Stomach (tissue), 9 donors: ENCODE measurements around the gene CCR3. TPM values are rescaled to one million over a fixed set of nuclear protein-coding genes. Genes with fewer than 3 reads are reported as not detected.

Experiments used
- DNase-seq, 2 donors: peaks; one replicate each; pipeline versions ENCODE4 v3.0.0 to v3.0.0-alpha.2; 2013 to 2019
- H3K27ac ChIP-seq, 5 donors: fragments of 200-600 bp in 4 of 5; sonication (generic) in 4 of 5; one replicate each; pipeline ENCODE4 v1.5.1; 2013 to 2019; ENCODE audit warnings: mild to moderate bottlenecking in 1 of 5, moderate library complexity in 1 of 5
- H3K27me3 ChIP-seq, 3 donors: fragments of 200-600 bp; sonication (generic); one replicate each; pipeline ENCODE4 v1.5.1; 2017 to 2019; ENCODE audit warnings: mixed run types in 1 of 3
- H3K36me3 ChIP-seq, 4 donors: fragments of 200-600 bp; sonication (generic); 1 replicate in 3 of 4; 2 replicates in 1 of 4; pipeline ENCODE4 v1.5.1; 2016 to 2019
- H3K4me1 ChIP-seq, 4 donors: fragments of 200-600 bp; sonication (generic); one replicate each; pipeline ENCODE4 v1.5.1; 2016 to 2019
- H3K4me3 ChIP-seq, 4 donors: fragments of 200-600 bp; sonication (generic) in 3 of 4; one replicate each; pipeline ENCODE4 v1.5.1; 2016 to 2019; ENCODE audit warnings: mild to moderate bottlenecking in 1 of 4
- H3K9me3 ChIP-seq, 4 donors: fragments of 200-600 bp; sonication (generic); one replicate each; pipeline ENCODE4 v1.5.1; 2016 to 2019
- EP300 ChIP-seq: sonication (generic); formaldehyde crosslinking; IDR thresholded peaks from one replicate; pipeline ENCODE4 v1.6.1; 2017; ENCODE audit warnings: antibody characterized with exemption
- POLR2A ChIP-seq, 4 donors: fragments of 450-650 bp; IDR thresholded peaks; one replicate each; pipeline ENCODE4 v1.6.1; 2016; ENCODE audit warnings: antibody characterized with exemption in 4 of 4, control low read depth in 2 of 4, mild to moderate bottlenecking in 1 of 4, moderate library complexity in 1 of 4
- POLR2AphosphoS5 ChIP-seq, 3 donors: sonication (generic); formaldehyde crosslinking; IDR thresholded peaks; one replicate each; pipeline ENCODE4 v1.6.1; 2016; ENCODE audit warnings: antibody characterized with exemption in 3 of 3
- WGBS, 5 donors: extraction: QIAGEN DNeasy Blood & Tissue Kit in 3 of 5; methylation state at CpG; one replicate each; pipeline versions ENCODE4 v1.1.5 to v1.1.7; 2013 to 2018; 5-methylcytosine and 5-hydroxymethylcytosine counted together
- intact Hi-C: fragments of 100-400 bp; cut with DNase I; formaldehyde crosslinking; loops from one replicate; pipeline ENCODE4 v1.15.1; 2023; ENCODE audit warnings: low total_unique reads
- polyA plus RNA-seq, 3 donors: library from polyadenylated mRNA; stranded (reverse); fragments of 200-250 nt; gene quantifications; one replicate each; pipeline ENCODE4 v1.2.3, GENCODE V29; 2013
- total RNA-seq, 5 donors: library from RNA; depleted of rRNA; stranded (reverse); fragments of >200 nt; gene quantifications; one replicate each; pipeline versions ENCODE4 v1.1.0 to v1.2.3, GENCODE V29; 2014 to 2016
- TF ChIP-seq, protein P1 (sequence below), 7 experiments: fragments of 450-650 bp in 4 of 7; fragments of 200-600 bp in 3 of 7; sonication (generic) in 3 of 7; IDR thresholded peaks; one replicate each; pipeline ENCODE4 v1.5.1; 2016 to 2019; ENCODE audit warnings: antibody characterized with exemption in 7 of 7, control low read depth in 2 of 7, mild to moderate bottlenecking in 1 of 7
- donor health status: healthy with polysubstance abuse.
- donor health status: Bipolar disorder and iron deficiency.
- donor health status: healthy.

Gene CCR3
- total and polyA plus RNA-seq, 8 donors = 0.05 to 8.9 (median 7.1) TPM; not detected in 5

DNA sequence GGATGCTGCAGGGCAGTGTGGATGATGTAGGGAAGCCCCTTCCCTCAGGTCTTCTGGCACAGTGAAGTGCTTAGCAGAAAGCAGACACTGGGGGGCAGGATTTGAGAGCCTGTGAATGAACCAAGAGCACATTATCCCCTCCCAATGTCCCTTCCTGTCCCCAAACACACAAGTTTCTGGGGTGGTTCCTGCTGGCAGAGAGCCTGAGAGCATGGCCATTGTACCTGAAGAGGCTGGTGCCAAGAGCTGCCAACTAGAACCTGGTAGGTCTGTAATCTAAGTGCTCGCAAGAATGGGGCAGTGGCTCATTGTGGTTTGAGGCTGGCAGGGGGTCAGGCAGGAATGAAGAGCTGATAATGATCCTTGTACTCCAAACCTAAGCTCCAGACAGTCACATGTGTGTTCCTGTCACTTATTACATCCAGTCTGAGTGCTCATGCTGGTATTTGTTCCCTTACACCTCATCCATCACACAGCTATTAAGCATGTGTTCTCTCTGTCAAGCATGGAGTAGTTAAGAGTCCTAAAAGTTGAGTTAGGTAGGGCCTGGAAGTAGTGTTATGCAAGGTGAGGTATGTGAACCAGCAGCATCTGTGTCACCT lies 27.4 kb upstream of the CCR3 start:
- WGBS, 5 donors = 13 to 61% (median 33%) methylated on average over 1 of the region's 1 CpG
- Histone ChIP-seq H3K4me3 (no peak overlapping the region), H3K9me3 (no peaks in the 10 kb centered on the region), H3K27ac (peak overlapping the region in 1 of 5 donors; percentile 59), H3K27me3 (no peaks in the 10 kb centered on the region), H3K4me1 (peaks cover 6 to 33% (median 16%) of the 10 kb centered on the region in 4 donors), H3K36me3 (no peaks in the 10 kb centered on the region)
- DNase-seq = peak; percentile 29 to 44
- intact Hi-C loops = no loop called here
- TF ChIP-seq POLR2A (IDR thresholded peaks at IDR 0.05) = no peak
- TF ChIP-seq, protein P1, sequence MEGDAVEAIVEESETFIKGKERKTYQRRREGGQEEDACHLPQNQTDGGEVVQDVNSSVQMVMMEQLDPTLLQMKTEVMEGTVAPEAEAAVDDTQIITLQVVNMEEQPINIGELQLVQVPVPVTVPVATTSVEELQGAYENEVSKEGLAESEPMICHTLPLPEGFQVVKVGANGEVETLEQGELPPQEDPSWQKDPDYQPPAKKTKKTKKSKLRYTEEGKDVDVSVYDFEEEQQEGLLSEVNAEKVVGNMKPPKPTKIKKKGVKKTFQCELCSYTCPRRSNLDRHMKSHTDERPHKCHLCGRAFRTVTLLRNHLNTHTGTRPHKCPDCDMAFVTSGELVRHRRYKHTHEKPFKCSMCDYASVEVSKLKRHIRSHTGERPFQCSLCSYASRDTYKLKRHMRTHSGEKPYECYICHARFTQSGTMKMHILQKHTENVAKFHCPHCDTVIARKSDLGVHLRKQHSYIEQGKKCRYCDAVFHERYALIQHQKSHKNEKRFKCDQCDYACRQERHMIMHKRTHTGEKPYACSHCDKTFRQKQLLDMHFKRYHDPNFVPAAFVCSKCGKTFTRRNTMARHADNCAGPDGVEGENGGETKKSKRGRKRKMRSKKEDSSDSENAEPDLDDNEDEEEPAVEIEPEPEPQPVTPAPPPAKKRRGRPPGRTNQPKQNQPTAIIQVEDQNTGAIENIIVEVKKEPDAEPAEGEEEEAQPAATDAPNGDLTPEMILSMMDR (IDR thresholded peaks at IDR 0.05) = peak in 1 of 7 experiments; percentile 22
- peak in 1 of 3 donors; percentile 19 for TF ChIP-seq POLR2AphosphoS5 (IDR thresholded peaks at IDR 0.05)
- no peak for TF ChIP-seq EP300

DNA sequence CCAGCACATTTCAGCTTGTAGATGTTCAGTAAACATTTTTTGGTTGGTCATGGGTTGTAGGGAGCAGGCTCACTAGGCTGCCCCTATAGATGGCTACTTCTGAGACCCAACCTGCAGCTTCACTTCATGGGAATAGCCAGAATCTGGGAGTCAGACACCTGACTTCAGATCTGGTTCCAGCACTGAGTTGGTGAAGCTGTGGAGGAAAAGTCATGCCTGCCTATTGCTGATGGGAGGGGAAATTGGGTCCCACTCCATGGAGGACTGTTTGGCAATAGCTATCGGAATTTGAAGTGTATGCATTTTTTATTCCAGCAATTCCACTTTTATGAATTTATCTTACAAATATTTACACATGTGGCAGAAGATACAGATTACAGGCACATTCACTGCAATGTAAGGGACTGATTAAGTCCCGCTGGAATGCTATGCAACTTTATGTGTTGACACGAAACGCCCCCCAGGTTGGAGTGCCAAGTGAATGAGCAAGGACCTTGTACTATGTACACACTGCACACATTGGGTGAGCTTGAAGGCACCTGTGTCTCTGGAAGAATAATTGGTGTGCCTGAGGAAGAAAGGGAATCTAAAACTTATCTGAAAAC lies 26.3 kb upstream of the CCR3 start:
- H3K27ac ChIP-seq = peak overlapping the region in 1 of 5 donors; percentile 59
- TF ChIP-seq, protein P1 (IDR thresholded peaks at IDR 0.05) = no peak
- TF ChIP-seq EP300 (no peak), POLR2AphosphoS5 (IDR thresholded peaks at IDR 0.05) (peak in 1 of 3 donors; percentile 50), POLR2A (IDR thresholded peaks at IDR 0.05) (no peak)
- H3K36me3 ChIP-seq = no peaks in the 10 kb centered on the region
- 27 to 57% (median 35%) methylated on average over 4 of the region's 4 CpGs for WGBS, 5 donors
- no peak overlapping the region for H3K4me3 ChIP-seq
- H3K27me3 ChIP-seq = no peaks in the 10 kb centered on the region
- no peaks in the 10 kb centered on the region for H3K9me3 ChIP-seq
- DNase-seq = peak in 1 of 2 donors; percentile 29
- intact Hi-C loops = no loop called here
- H3K4me1 ChIP-seq = peaks cover 6 to 27% (median 16%) of the 10 kb centered on the region in 4 donors

DNA sequence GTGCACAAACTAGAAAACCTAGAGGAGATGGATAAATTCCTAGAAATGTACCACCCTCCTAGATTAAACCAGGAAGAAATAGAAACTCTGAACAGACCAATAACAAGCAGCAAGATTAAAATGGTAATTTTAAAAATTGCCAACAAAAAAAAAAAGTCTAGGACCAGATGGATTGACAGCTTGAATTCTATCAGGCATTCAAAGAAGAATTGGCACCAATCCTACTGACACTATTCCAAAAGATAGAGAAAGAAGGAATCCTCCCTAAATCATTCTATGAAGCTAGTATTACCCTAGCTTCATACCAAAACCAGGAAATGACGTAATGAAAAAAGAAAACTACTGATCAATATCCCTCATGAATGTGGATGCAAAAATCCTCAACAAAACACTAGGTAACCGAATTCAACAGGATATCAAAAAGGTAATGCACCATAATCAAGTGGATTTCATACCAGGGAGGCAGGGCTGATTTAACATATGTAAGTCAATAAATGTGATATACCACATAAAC lies 24.0 kb upstream of the CCR3 start:
- TF ChIP-seq POLR2AphosphoS5 (IDR thresholded peaks at IDR 0.05) = no peak
- Histone ChIP-seq H3K36me3 (no peaks in the 10 kb centered on the region), H3K9me3 (no peaks in the 10 kb centered on the region), H3K27me3 (no peaks in the 10 kb centered on the region), H3K4me3 (no peak overlapping the region), H3K27ac (no peak overlapping the region), H3K4me1 (peaks cover 9 to 27% (median 16%) of the 10 kb centered on the region in 4 donors)
- 64 to 99% (median 71%) methylated on average over 2 of the region's 2 CpGs for WGBS, 5 donors
- no peak for DNase-seq
- intact Hi-C loops = no loop called here

DNA sequence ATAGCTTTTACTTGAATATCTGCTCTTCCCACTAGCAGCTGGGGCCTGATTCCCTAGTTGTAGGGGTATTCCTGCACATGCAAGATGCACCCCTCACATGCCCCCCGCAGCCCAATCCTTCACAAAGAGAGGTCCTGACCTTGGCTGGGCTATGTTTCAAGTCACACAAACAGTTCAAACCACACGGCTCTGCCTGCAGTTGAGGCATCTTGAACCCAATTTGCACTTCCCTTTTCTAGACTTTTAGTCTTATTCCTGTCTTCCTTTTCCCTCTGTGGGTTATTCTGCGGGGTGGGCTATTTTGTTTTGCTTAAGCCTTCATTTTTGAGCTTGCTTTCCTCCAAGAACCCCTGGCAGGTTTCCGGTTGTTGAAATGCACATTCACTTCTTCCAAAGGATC lies 20.9 kb upstream of the CCR3 start:
- 26 to 39% (median 36%) methylated on average over 4 of the region's 4 CpGs for WGBS, 5 donors
- H3K36me3 ChIP-seq = no peaks in the 10 kb centered on the region
- H3K9me3 ChIP-seq = peaks cover 0 to 7% (median 0%) of the 10 kb centered on the region in 4 donors

More for the DNA sequence above, 20.9 kb upstream of the CCR3 start:
- Histone ChIP-seq H3K27ac (no peak overlapping the region), H3K27me3 (no peaks in the 10 kb centered on the region), H3K4me3 (no peak overlapping the region), H3K4me1 (peaks cover 3 to 8% (median 4%) of the 10 kb centered on the region in 4 donors)
- TF ChIP-seq POLR2AphosphoS5 (IDR thresholded peaks at IDR 0.05) (no peak), EP300 (no peak), POLR2A (IDR thresholded peaks at IDR 0.05) (no peak)
- TF ChIP-seq, protein P1 (IDR thresholded peaks at IDR 0.05) = no peak
- DNase-seq = no peak
- intact Hi-C loops = no loop called here
